ENCODE data around the gene PYGO2.

The PYGO2 gene

GRCh38 chr1:154960446-154961136, 991 bp downstream of the PYGO2 start:
- no peak for DNase-seq (ENCODE audit: low read depth)

- no peak for DNase-seq (ENCODE audit: low read depth)
These were observed 2.2 kb downstream of the PYGO2 start for GRCh38 chr1:154959426-154959780.

DNA sequence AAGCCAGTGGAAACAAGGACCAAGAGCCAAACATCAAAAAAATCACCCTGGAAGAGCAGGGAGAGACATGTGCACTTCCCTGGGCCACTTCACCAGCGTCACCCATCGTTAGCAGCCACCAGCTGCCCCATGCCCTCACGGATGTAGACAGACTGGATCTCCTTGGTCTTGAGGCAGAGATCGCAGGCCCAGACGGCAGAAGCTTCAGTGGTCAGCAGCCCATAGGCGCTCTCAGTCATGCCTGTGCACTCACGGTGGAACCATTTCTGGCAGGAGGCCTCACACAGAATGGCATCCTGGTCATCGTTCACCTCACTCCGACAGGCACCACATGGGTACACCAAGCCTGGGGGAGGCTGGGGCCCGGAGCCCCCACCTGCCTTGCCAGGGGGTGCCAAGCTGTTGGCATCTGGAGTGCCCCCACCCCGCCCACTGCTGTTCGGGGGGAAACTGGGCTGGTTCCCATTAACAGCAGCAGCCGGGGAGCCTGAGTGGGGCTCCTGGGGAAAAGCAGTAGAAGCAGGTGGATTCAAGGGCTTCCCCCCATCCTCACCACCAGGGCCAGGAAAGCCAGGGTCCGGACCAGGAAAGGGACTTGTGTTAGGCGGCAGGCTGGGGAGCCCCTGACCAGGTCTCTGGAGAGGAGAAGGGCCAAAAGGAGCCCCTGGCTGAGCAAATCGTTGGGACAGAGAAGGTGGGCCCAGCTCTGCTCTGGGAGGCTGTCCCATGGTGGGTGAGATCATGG, 2.7 kb downstream of the PYGO2 start:
- no peak for DNase-seq (ENCODE audit: low read depth)

DNA sequence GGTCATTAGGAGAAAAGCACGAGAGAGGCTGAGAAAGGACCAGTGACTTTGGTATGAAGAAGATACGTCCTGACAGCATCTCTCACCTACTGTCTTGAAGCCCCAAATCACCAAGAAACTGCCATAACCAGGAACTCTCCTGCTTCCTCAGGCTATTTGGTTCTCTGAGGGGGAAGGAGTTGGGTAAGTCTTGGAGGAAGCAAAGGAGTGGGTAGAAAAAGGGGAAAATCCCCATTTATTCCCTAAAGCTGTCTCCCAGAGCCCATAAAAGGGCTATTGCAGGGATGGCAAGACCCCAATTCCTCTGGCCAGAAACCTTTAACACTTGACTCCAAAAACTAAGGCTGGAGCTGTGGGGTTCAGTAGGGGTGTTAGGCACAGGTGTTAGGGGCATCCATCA, 3.5 kb downstream of the PYGO2 start:
- DNase-seq (ENCODE audit: low read depth) = no peak

DNA sequence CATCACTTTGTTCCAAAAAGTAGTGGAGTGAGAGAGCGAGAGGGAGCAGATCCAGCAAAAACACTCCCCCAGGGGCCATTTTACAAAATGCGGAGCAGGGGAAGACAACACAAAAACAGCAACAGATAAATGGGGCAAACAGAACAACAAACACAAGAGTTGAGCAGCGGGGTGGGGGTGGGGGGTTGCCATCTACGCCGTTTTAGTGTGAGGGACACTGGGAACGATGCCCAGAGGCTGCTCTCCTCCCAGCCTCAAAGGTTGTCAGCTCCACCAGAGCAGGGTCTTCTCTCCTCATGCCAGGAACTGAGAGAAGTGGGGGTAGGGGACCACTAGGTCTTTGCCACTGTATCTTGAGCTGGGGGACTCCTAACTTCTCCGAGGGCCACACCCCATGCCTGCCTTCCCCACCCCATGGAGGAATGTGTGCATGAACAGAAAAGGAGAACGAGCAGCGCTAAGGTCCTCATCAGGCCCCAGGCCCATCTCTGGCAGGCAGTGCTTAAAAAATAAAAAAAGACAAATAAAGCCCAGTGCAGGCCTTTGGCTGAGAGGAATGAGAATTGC, 4.4 kb downstream of the PYGO2 start:
- no peak for DNase-seq (ENCODE audit: low read depth)

GRCh38 chr1:154956544-154956941, 5.0 kb downstream of the PYGO2 start:
- no peak for DNase-seq (ENCODE audit: low read depth)

DNA sequence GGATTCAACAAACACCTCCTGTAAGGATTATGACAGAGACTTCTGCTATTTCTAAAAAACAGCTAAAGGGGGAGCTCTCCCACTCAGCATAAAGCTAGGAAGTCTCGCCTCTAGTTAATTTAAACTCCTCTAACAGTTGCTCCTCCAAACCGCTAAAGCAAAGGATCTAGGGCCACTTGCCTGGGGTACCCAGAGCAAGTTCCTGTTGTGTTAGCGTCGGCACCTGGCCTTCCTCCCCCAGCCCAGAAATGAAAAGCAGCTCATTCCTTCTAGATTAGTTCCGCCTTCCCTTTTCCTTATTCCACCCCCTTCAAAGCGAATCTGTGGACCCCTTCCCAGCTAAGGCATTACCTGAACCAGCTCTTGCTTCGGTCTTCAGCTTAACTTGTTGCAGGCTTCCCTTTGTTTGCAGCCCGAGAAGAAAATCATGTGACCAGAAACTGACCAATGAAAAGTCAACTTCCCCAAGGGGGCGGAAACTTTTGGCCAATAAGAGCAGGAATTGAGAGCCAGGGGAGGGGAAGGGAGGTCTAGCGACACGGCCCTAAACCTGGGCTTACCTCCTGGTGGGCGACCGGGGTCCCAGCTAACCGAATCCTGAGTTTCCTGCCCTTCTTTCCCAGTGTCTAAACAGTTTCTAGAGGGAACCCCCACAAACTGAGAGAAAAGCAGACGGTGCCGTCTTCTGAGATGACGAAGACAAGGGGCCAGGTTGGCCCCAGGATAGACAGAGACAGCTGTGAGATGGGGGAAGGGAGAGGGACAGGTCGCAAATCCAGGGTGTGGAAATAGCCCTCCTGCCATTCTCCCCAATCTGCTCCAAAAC, 5.7 kb downstream of the PYGO2 start, which contains the start of gene PBXIP1:
TSS of gene PBXIP1 (minus strand) at position 382 of the 826 bp plus-strand sequence. CDS start 2,378 bp downstream, outside the sequence.
- DNase-seq (ENCODE audit: low read depth) = peak; percentile 47

DNA sequence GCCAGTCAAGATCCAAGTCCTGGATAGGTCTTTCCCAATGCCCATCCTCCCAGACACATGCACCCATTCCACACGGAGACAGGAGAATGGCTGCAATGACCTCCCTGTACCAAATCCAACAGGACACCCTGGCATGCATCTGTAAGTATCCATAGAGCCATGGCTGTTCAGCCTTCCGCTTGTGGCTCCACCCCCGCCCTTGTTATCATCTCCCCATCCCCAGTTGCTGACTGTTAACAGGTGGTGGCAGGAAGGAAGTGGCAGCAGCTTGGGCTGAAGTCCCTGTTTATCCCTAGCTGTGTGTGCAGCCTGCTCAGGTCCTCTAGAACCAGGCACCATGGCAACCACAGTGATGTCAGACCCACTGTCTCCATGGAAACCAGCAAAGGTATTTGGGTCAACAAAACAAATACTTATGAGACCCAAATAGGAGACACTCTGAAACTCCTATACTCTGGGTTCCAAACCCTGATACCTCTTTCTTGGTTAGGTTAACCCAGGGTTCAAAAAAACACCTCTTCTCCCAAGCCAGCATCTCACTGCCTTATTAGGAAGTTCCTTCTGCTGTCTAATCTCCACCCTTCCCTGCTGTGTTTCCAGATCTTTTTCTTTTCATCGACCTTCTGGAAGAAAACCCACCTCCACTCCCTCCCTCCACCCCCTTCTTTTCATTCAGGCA, 6.4 kb downstream of the PYGO2 start:
- DNase-seq (ENCODE audit: low read depth) = peak; percentile 51

GRCh38 chr1:154954541-154954940, 7.0 kb downstream of the PYGO2 start:
- no peak for DNase-seq (ENCODE audit: low read depth)

DNA sequence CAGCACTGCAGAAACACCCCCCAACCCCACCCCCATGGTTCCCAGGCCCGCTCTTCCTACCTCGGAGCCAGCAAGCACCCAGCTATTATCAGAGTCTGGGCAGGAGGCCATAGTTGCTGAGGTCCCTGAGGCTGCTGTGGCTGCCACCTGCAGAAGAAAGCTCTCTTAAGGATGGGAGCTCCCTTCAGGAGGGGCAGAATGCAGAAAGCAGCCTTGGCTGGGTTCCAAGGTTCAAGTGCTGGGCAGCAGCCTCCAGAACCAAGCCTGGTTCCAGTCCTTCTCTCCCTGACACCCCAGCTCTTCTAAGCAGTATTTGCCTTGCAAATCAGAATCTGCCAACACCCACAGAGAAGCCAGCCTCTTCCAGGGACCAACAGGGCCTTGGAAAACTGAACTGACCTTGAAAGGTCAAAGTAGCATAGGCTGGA, 8.0 kb downstream of the PYGO2 start:
- no peak for DNase-seq (ENCODE audit: low read depth)

- DNase-seq (ENCODE audit: low read depth) = no peak
These were observed 8.9 kb downstream of the PYGO2 start for GRCh38 chr1:154952664-154953063.

DNA sequence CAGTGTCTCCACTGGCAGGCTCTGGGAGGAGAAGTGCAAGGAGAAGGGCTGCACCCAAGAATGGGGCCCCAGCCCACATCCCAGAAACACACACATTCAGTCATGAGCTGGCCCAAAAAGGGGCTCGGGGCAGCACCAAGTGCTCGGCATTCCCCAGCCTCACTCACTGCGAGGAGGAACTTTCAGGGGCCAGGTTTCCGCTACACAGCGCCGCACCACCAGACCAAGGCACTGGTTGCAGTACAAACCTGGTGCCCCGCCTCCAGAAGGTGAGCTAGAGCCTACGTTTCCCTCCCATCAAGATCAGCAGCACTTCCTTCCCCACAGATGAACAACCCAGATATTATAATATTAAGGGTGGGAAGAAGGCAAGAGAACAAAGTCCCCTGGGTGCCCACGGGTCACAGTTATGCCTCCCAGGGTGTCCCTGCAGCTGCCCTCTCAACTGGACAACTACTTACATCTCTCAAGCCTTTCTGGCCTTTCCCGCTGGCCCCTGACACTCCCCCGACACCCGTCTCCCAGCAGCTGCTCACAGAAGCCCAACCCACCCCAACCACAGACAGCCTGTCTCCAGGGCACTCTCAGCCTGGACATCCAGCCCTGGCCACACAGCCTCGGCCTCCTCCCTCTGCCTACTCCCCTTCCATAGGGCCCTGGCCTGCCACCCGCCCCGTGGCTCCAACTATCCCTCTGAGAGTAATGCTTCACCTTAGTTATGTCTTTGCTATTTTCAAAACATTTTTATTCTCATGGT, 9.5 kb downstream of the PYGO2 start:
- DNase-seq (ENCODE audit: low read depth) = no peak

DNA sequence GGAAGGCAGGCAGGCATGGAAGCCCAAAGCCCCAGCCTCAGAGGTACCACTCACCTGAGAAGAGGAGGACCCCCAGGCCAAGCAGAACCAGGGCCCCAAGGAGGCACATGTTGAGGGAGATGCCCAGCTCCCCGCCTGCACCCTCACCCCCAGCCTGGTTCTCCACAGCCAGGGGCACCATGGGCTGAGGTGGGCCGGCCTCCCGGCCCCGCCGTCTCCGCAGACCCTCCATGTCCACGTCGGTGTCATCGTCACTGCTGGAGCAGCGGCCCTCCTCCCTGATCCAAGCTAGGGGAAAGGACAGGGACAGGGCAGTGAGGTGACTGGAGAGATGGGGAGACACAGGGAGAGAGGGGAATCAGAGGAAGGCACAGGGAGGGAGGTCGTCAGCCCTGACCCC, 13.5 kb downstream of the PYGO2 start:
- no peak for DNase-seq (ENCODE audit: low read depth)

DNA sequence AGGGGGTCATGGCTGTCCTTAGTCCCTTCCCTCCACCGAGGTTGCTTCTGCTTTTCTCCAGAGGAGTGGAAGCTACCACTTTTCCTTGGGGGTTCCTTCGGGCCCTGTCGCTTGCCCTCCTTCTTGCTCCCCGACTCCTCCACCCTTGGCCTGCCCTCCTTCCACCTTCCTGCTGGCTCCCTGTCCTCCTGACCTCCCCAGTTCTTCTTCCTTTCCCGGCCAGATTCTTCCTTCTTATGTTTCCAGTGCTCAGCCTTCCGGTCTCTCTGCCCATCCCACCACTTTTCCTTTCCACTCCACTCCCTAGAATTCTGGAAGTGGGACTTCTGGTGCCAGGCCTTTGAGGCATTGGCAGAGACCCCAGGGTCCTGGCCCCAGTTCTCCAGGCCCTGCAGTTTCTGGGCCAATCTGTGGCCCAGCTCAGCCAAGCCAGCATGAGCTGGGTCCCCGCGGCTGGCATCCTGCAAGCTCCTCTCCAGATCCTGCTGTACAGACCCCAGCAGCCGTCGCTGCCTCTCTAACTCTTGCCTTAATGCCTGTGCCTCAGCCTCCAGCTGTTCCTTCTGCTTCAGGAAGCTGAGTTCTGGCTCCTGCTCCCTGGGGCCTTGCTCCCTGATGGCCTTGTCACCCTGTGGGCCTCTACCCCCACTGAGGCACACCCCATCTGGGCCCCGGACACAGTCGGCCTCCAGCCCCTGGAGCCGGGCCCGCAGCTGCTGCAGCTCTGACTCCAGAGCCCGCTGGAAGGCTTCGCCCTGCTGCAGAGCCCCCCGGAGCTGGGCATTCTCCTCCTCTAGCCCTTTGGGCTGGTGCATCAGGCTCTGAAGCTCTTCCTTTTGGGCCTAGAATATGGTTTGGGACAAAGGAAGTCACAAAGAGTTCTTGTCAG, 15.4 kb downstream of the PYGO2 start:
- DNase-seq (ENCODE audit: low read depth) = no peak

DNA sequence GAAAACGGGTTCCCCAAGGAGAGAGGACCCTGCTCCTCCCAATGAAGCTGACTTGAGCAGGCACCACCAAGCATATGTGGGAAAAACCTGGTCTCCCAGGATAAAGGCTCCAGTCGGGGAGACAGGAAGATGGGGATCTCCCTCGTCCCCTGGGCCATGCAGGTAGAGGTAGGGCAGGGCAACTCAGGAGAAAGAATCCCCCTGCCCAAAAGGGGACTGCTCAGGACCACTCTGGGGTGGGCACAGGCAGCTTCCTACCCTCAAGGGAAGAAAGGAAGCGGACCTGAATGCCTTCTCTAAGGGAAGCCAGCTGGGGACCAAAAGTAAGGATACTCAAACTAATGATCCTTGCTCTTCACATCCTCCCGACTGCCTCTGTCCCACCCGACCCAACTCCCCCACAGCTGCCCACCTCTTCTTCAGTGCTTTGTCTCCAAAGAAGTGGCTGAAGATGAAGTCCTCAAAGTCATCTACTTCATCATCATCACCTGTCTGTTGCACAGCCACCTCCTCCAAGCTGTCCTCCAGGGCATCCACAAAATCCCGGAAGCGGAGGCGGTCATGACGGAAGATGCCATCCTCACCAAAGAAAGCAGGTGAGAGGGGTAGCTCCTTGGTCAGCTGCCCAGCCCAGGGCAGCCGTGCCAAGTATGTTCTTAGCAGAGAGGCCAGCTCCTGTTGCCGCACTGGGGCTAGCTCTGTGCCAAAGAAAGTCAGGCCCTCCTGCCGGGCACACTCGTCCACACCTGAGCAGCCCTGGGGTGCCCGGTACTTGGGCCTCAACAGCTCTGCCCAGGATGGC, 16.2 kb downstream of the PYGO2 start:
- no peak for DNase-seq (ENCODE audit: low read depth)

GRCh38 chr1:154944401-154945159, 17.0 kb downstream of the PYGO2 start:
- DNase-seq (ENCODE audit: low read depth) = no peak

DNA sequence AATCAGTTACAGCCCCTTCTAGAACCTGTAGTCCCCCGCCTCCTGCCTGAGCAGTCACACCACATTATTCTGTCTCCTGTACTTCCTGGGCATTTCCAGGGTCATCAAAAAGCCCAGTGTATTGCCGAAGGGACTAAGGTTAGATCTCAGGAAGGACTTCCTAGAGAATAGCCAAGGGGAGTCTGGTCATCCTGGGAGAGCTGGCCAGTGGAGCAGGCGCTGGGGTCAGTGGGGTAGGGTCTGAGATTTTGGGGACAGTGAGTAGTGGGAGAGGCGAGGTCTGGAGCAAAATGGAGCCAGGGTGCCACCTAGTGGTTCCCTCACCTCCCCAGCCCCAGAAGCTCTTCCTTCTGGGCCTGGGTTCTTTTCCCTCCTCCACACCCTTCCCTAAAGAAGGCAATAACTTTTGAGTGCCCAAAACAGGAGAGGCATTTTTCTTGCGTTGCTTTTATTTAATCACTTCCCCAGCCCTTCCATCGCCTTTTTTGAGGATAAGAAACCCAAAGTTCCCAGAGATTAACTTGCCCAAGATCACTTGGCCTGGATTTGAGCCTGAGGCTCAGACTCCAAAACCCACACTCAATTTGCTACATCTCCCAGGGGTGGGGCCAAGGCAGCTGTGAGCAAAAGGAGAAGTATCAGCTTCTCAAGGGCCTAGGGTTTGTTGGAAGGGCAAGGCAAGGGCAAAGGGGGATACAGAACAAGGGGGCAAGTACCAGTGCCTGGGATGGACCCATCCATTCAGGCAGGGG, 17.8 kb downstream of the PYGO2 start:
- no peak for DNase-seq (ENCODE audit: low read depth)
